ENCODE results near the gene ALKBH5. TPM values are rescaled to one million over a fixed set of nuclear protein-coding genes. Genes with fewer than 3 reads are reported as not detected.
A peak's percentile ranks its signal among the peaks of the same experiment; 100 is the strongest.

ALKBH5 gene
- total RNA-seq, 6 experiments from 2014 or later = 57.5 to 71.8 (median 66.1) TPM

DNA sequence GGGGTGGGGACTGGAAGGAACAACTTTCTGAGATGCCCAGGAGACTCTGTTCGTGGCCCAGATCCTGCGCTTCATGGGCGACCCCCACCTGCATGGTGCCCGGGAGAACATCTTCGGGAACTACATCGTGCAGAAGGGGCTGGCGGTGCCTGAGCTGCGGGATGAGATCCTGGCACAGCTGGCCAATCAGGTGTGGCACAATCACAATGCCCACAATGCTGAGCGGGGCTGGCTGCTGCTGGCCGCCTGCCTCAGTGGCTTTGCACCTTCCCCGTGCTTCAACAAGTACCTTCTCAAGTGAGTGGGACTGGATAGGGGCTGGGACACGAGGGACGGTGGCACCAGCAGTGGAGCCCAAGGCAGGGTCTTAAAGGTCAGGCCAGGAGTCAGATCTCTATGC, 37.8 kb upstream of the ALKBH5 start:
- ATAC-seq = no peak
- Histone ChIP-seq H3K36me3 (no peaks in the 10 kb centered on the region), H3K4me3 (no peak overlapping the region), H3K27ac (no peak overlapping the region), H3K4me1 (peaks cover 0 to 3% (median 0%) of the 10 kb centered on the region in 4 donors), H3K9me3 (no peaks in the 10 kb centered on the region), H3K27me3 (no peaks in the 10 kb centered on the region)
- 83% methylated on average over 3 of the region's 13 CpGs for WGBS (ENCODE audit: insufficient coverage, low coverage, low lambda C conversion rate, missing lambda C conversion rate)
- DNase-seq = peak in 1 of 3 donors; percentile 13
- TF ChIP-seq POLR2A (IDR thresholded peaks at IDR 0.05) = no peak
- intact Hi-C loops (cut with DNase I) = no loop called here

DNA sequence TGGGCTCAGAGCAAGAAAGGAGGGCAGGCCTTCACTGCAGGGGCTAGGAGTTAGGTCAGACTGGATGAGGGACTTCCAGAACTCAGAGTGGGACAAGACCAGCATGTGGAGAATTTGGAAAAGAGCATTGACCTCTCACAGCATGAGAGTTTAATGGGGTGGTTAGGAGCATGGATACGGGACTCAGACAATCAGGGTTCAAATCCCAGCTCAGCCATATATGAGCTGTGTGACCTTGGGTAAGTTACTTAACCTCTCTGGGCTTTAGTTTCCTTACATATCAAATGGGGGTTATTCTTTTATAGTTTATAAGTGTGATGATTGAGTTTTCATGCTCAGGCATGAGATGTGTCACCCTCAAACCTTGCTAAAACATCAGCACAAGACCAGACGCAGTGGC, 37.4 kb upstream of the ALKBH5 start:
- intact Hi-C loops (cut with DNase I) = no loop called here
- WGBS (ENCODE audit: insufficient coverage, low coverage, low lambda C conversion rate, missing lambda C conversion rate) = 83% methylated on average over 2 of the region's 2 CpGs
- Histone ChIP-seq H3K27ac (no peak overlapping the region), H3K36me3 (no peaks in the 10 kb centered on the region), H3K9me3 (no peaks in the 10 kb centered on the region), H3K27me3 (no peaks in the 10 kb centered on the region), H3K4me1 (peaks cover 0 to 3% (median 0%) of the 10 kb centered on the region in 4 donors), H3K4me3 (no peak overlapping the region)
- ATAC-seq (no peak), DNase-seq (no peak)
- TF ChIP-seq, protein P1, sequence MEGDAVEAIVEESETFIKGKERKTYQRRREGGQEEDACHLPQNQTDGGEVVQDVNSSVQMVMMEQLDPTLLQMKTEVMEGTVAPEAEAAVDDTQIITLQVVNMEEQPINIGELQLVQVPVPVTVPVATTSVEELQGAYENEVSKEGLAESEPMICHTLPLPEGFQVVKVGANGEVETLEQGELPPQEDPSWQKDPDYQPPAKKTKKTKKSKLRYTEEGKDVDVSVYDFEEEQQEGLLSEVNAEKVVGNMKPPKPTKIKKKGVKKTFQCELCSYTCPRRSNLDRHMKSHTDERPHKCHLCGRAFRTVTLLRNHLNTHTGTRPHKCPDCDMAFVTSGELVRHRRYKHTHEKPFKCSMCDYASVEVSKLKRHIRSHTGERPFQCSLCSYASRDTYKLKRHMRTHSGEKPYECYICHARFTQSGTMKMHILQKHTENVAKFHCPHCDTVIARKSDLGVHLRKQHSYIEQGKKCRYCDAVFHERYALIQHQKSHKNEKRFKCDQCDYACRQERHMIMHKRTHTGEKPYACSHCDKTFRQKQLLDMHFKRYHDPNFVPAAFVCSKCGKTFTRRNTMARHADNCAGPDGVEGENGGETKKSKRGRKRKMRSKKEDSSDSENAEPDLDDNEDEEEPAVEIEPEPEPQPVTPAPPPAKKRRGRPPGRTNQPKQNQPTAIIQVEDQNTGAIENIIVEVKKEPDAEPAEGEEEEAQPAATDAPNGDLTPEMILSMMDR (IDR thresholded peaks at IDR 0.05) = no peak
- TF ChIP-seq POLR2A (IDR thresholded peaks at IDR 0.05) = no peak

DNA sequence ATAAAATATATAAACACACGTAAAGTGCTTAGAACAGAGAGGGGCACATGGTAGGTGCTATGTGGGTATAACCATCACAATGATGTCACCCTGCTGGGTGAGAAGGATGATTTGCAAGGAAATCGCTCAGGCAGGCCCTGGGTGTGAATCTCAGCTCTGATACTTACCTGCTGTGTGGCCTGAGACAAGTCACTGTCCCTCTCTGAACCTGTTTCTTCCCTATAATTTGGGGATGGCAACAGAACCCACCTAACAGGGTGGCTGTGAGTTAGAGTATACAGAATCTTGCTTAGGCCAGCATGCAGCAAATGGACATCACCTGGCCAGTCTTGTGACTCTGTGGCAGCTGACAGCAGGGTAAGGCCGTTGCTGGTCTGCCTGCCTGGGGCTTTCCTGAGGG, 36.6 kb upstream of the ALKBH5 start:
- Histone ChIP-seq H3K9me3 (no peaks in the 10 kb centered on the region), H3K4me3 (no peak overlapping the region), H3K27ac (no peak overlapping the region), H3K36me3 (no peaks in the 10 kb centered on the region), H3K4me1 (peaks cover 0 to 3% (median 0%) of the 10 kb centered on the region in 4 donors), H3K27me3 (no peaks in the 10 kb centered on the region)
- no peak for DNase-seq
- 100% methylated on average over 2 of the region's 3 CpGs for WGBS (ENCODE audit: insufficient coverage, low coverage, low lambda C conversion rate, missing lambda C conversion rate)
- no peak for ATAC-seq
- TF ChIP-seq, protein P1 (IDR thresholded peaks at IDR 0.05) = no peak
- no peak for TF ChIP-seq POLR2A (IDR thresholded peaks at IDR 0.05)
- intact Hi-C loops (cut with DNase I) = no loop called here

DNA sequence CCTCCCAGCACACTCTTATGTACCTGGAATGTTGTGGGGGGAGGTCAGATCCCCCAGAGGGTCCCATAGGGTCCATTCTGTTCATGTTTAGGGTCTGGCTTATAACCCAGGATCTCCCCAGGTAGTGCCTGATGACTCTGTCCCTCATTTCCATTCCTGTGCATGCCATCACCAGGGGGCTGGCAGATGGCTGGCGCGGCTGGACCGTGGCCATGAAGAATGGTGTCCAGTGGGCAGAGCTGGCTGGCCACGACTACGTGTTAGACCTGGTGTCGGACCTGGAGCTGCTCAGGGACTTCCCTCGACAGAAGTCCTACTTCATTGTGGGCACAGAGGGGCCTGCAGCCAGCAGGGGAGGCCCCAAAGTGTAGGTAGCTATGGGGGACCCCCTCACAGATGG, 35.0 kb upstream of the ALKBH5 start:
- Histone ChIP-seq H3K4me1 (peaks cover 0 to 6% (median 0%) of the 10 kb centered on the region in 4 donors), H3K27ac (no peak overlapping the region), H3K27me3 (no peaks in the 10 kb centered on the region), H3K4me3 (no peak overlapping the region), H3K9me3 (no peaks in the 10 kb centered on the region), H3K36me3 (no peaks in the 10 kb centered on the region)
- DNase-seq (peak in 1 of 3 donors; percentile 14), ATAC-seq (no peak)
- intact Hi-C loops (cut with DNase I) = no loop called here
- TF ChIP-seq, protein P1 (IDR thresholded peaks at IDR 0.05) = no peak
- TF ChIP-seq POLR2A (IDR thresholded peaks at IDR 0.05) = no peak
- WGBS (ENCODE audit: insufficient coverage, low coverage, low lambda C conversion rate, missing lambda C conversion rate) = 60% methylated on average over 1 of the region's 7 CpGs

DNA sequence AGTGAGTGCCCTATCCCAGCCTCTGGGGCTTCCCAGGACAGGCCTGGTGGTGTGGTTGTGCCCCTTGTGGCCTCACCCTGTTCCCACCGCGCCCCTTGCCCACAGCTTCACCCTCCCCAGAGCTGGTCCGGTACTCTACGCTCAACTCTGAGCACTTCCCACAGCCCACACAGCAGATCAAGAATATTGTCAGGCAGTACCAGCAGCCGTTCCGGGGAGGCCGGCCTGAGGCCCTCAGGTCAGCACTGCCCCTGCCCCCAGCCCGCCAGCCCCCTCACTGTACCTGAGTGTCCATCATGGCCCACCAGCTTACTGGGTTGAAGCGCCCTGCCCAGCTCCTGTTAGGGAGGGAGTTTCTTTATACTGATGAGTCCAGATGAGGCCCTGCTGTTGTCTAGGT, 32.3 kb upstream of the ALKBH5 start:
- no peaks in the 10 kb centered on the region for H3K36me3 ChIP-seq
- no peak overlapping the region for H3K27ac ChIP-seq
- DNase-seq (peak in 1 of 3 donors; percentile 13), ATAC-seq (no peak)
- 76% methylated on average over 3 of the region's 9 CpGs for WGBS (ENCODE audit: insufficient coverage, low coverage, low lambda C conversion rate, missing lambda C conversion rate)
- H3K4me3 ChIP-seq = no peak overlapping the region
- H3K4me1 ChIP-seq = peaks cover 0 to 3% (median 0%) of the 10 kb centered on the region in 4 donors
- no peaks in the 10 kb centered on the region for H3K9me3 ChIP-seq
- H3K27me3 ChIP-seq = no peaks in the 10 kb centered on the region
- intact Hi-C loops (cut with DNase I) = no loop called here
- TF ChIP-seq, protein P1 (IDR thresholded peaks at IDR 0.05) = no peak
- no peak for TF ChIP-seq POLR2A (IDR thresholded peaks at IDR 0.05)
